HCT116 (cell line): ENCODE measurements around the gene IGFBPL1. TPM values are rescaled to one million over a fixed set of nuclear protein-coding genes. Genes with fewer than 3 reads are reported as not detected.

Experiments
- ATAC-seq: fragments of 200-7000 bp; cut with Tn5 transposase; 2 replicates; pipeline ENCODE4 v1.9.1; 2020; ENCODE audit warnings: mild to moderate bottlenecking, moderate library complexity
- BruUV-seq: library from RNA; stranded (reverse); fragments of 400-500 nt; replicated peaks from 2 replicates; lab custom pipeline; 2021; lab: Mats Ljungman, UMichigan
- CTCF ChIA-PET: fragments of 300-600 bp; sonication (Branson Sonifier 250); formaldehyde crosslinking; loops from one replicate; lab custom pipeline; 2021; ENCODE audit warnings: antibody characterized with exemption; lab: Charles Lee
- POLR2A ChIA-PET: fragments of 300-600, 350-600 bp; sonication (Branson Sonifier 250); formaldehyde crosslinking; loops from one replicate; lab custom pipeline; 2021; ENCODE audit warnings: antibody characterized with exemption; lab: Charles Lee
- RAD21 ChIA-PET, 2 experiments: fragments of 300-600 bp; sonication (Branson Sonifier 250); formaldehyde crosslinking; loops; one replicate each; lab custom pipeline; 2023; ENCODE audit warnings: low total read pairs in 2 of 2; ENCODE audit not compliant: uncharacterized antibody in 2 of 2, unreplicated experiment in 2 of 2, low non-redundant PET in 1 of 2; lab: Charles Lee
- DNase-seq: peaks from one replicate; pipeline ENCODE4 v3.0.0-alpha.2; 2010; ENCODE audit warnings: low read depth, low spot score
- H2AFZ ChIP-seq: fragments of 200-600 bp; shearing (Covaris generic), sonication (generic); 2 replicates; pipeline ENCODE4 v1.6.1; 2017; ENCODE audit warnings: low read depth, mixed run types, mixed read lengths, antibody characterized with exemption, low read length; ENCODE audit not compliant: poor library complexity, severe bottlenecking
- H3K27ac ChIP-seq: 2 replicates; pipeline ENCODE4 v1.5.1; 2012; ENCODE audit warnings: low read depth, low read length
- H3K27me3 ChIP-seq: fragments of 200-600 bp; sonication (generic); 2 replicates; pipeline ENCODE4 v1.6.1; 2016; ENCODE audit warnings: mixed run types, low read length, mixed read lengths; ENCODE audit not compliant: insufficient read depth
- H3K36me3 ChIP-seq, 2 experiments: fragments of 200-500 bp in 1 of 2; fragments of 200-600 bp in 1 of 2; sonication (Bioruptor generic) in 1 of 2; sonication (generic) in 1 of 2; 2 replicates each; pipeline versions ENCODE4 v1.5.1 to v1.6.1; 2014 to 2016; ENCODE audit warnings: low read length in 2 of 2, inconsistent platforms in 1 of 2, mixed read lengths in 1 of 2, mixed run types in 1 of 2; ENCODE audit not compliant: insufficient read depth in 2 of 2, control insufficient read depth in 1 of 2
- H3K4me1 ChIP-seq, 2 experiments: fragments of 200-600 bp in 1 of 2; sonication (generic) in 1 of 2; 2 replicates each; pipeline versions ENCODE4 v1.5.1 to v1.6.1; 2012 to 2017; ENCODE audit warnings: low read length in 2 of 2, inconsistent platforms in 1 of 2, mild to moderate bottlenecking in 1 of 2, mixed read lengths in 1 of 2, mixed run types in 1 of 2, moderate library complexity in 1 of 2; ENCODE audit not compliant: insufficient read depth in 2 of 2, control insufficient read depth in 1 of 2
- H3K4me2 ChIP-seq: fragments of 200-600 bp; sonication (generic); 2 replicates; pipeline ENCODE4 v1.6.1; 2017; ENCODE audit warnings: mixed run types, low read length, mixed read lengths
- H3K4me3 ChIP-seq, 2 experiments: fragments of 200-600 bp in 1 of 2; sonication (generic) in 1 of 2; replicated peaks in 1 of 2; 2 replicates each; pipeline ENCODE4 v1.5.1; 2011 to 2016; ENCODE audit warnings: low read length in 2 of 2, control low read depth in 1 of 2, low read depth in 1 of 2, mild to moderate bottlenecking in 1 of 2, mixed read lengths in 1 of 2, mixed run types in 1 of 2
- H3K79me2 ChIP-seq: fragments of 200-600 bp; sonication (generic); 2 replicates; pipeline ENCODE4 v1.6.1; 2017; ENCODE audit warnings: mild to moderate bottlenecking, mixed run types, low read length, moderate library complexity, mixed read lengths; ENCODE audit not compliant: insufficient read depth
- H3K9ac ChIP-seq: fragments of 200-600 bp; sonication (generic); 2 replicates; pipeline ENCODE4 v1.6.1; 2016; ENCODE audit warnings: low read length, mixed read lengths
- H3K9me2 ChIP-seq: fragments of 200-600 bp; sonication (generic), shearing (Covaris generic); 2 replicates; pipeline ENCODE4 v1.6.1; 2017; ENCODE audit warnings: mixed run types, mild to moderate bottlenecking, moderate library complexity; ENCODE audit not compliant: insufficient read depth
- H3K9me3 ChIP-seq, 2 experiments: fragments of 200-500 bp in 1 of 2; fragments of 200-600 bp in 1 of 2; sonication (Bioruptor generic) in 1 of 2; sonication (generic) in 1 of 2; 2 replicates each; pipeline ENCODE4 v1.6.1; 2014 to 2017; ENCODE audit warnings: low read length in 2 of 2, mixed read lengths in 2 of 2, inconsistent platforms in 1 of 2, low read depth in 1 of 2, mild to moderate bottlenecking in 1 of 2, mixed run types in 1 of 2, moderate library complexity in 1 of 2; ENCODE audit not compliant: control insufficient read depth in 1 of 2, insufficient read depth in 1 of 2
- H4K20me1 ChIP-seq: fragments of 200-600 bp; sonication (generic), shearing (Covaris generic); 2 replicates; pipeline ENCODE4 v1.6.1; 2017; ENCODE audit warnings: mixed run types, mild to moderate bottlenecking, moderate library complexity; ENCODE audit not compliant: insufficient read depth
- CTCF ChIP-seq, 3 experiments: fragments of 200-600 bp in 1 of 3; sonication (generic) in 1 of 3; IDR thresholded peaks in 2 of 3; conservative IDR thresholded peaks in 1 of 3; 2 replicates each; pipeline ENCODE4 v1.5.1; 2012 to 2017; ENCODE audit warnings: low read depth in 2 of 3, low read length in 2 of 3, antibody characterized with exemption in 1 of 3, borderline replicate concordance in 1 of 3, control low read depth in 1 of 3, mild to moderate bottlenecking in 1 of 3, mixed read lengths in 1 of 3, mixed run types in 1 of 3, moderate library complexity in 1 of 3; ENCODE audit not compliant: insufficient read depth in 1 of 3
- ELF1 ChIP-seq: IDR thresholded peaks from 2 replicates; pipeline ENCODE4 v1.6.1; 2012; ENCODE audit warnings: low read depth, borderline replicate concordance
- POLR2A ChIP-seq: IDR thresholded peaks from 2 replicates; pipeline ENCODE4 v1.7.0; 2011; ENCODE audit warnings: borderline replicate concordance; ENCODE audit not compliant: insufficient read depth, insufficient read length; ENCODE audit errors: extremely low read depth
- TCF7L2 ChIP-seq: IDR thresholded peaks from 2 replicates; pipeline ENCODE4 v1.7.0; 2011; ENCODE audit warnings: borderline replicate concordance, inconsistent platforms; ENCODE audit not compliant: insufficient read depth, insufficient read length; ENCODE audit errors: extremely low read depth
- ZFX ChIP-seq: fragments of 450-650 bp; IDR thresholded peaks from 2 replicates; pipeline ENCODE4 v1.6.1; 2017
- intact Hi-C: fragments of 100-400 bp; cut with micrococcal nuclease; formaldehyde crosslinking; loops from 2 replicates; pipeline ENCODE4 v1.10.0; 2022
- total RNA-seq: library from RNA; stranded (reverse); gene quantifications from one replicate; pipeline ENCODE4 v1.2.1, GENCODE V29; 2021; ENCODE audit not compliant: unreplicated experiment

Gene IGFBPL1
- total RNA-seq, 1 experiment from 2014 or later, result not detected

GRCh38 chr9:38358390-38359296, 65.6 kb downstream of the IGFBPL1 start:
- Histone ChIP-seq H2AFZ (no peak overlapping the region), H3K4me3 (no peak overlapping the region), H3K27me3 (no peaks in the 10 kb centered on the region), H4K20me1 (no peaks in the 10 kb centered on the region), H3K9ac (no peak overlapping the region), H3K9me2 (no peaks in the 10 kb centered on the region), H3K79me2 (no peaks in the 10 kb centered on the region), H3K27ac (no peak overlapping the region), H3K4me1 (peaks cover 0 to 5% of the 10 kb centered on the region in 2 experiments; a peak in 2 of 4 replicates), H3K36me3 (no peaks in the 10 kb centered on the region), H3K4me2 (no peak overlapping the region), H3K9me3 (no peaks in the 10 kb centered on the region)
- DNase-seq, result no peak
- no TSS peak for BruUV-seq
- ChIA-PET CTCF (no interaction called here), POLR2A (interaction anchor here (0.6 kb wide), 1 partner anchor 582 kb away, joined by 6 read pairs; no protein-coding TSS in a partner anchor), RAD21 (no interaction called here)
- ATAC-seq, result no peak
- intact Hi-C loops, result no loop called here
- no peak for TF ChIP-seq TCF7L2
- TF ChIP-seq ELF1, result no peak
- no peak for TF ChIP-seq ZFX

- no peak overlapping the region for H3K4me2 ChIP-seq
- no peak overlapping the region for H3K9ac ChIP-seq
- H4K20me1 ChIP-seq, result no peaks in the 10 kb centered on the region
- CTCF ChIA-PET, result interaction anchor here (1.3 kb wide), 1 partner anchor 44 kb away, joined by 3 read pairs; no protein-coding TSS in a partner anchor
- no peaks in the 10 kb centered on the region for H3K36me3 ChIP-seq
- H3K9me3 ChIP-seq, result no peaks in the 10 kb centered on the region
- no peaks in the 10 kb centered on the region for H3K4me1 ChIP-seq
- H2AFZ ChIP-seq, result no peak overlapping the region
- TF ChIP-seq POLR2A (no peak), CTCF (IDR thresholded peaks at IDR 0.05 in 2 of 3, conservative IDR thresholded peaks at IDR 0.05 in 1 of 3; ENCODE audit: borderline replicate concordance in 1 of 3, insufficient read depth in 1 of 3, low read depth in 2 of 3, low read length in 2 of 3) (0 out of 6 replicates have a peak, but pooled peaks of 1 of the 3 experiments have one; percentile 1)
- intact Hi-C loops, result no loop called here
- no peak overlapping the region for H3K27ac ChIP-seq
- BruUV-seq, result no TSS peak
- no peaks in the 10 kb centered on the region for H3K27me3 ChIP-seq
- POLR2A ChIA-PET, result no interaction called here
- RAD21 ChIA-PET, result no interaction called here
- H3K4me3 ChIP-seq, result no peak overlapping the region
- DNase-seq (no peak), ATAC-seq (no peak)
- no peaks in the 10 kb centered on the region for H3K79me2 ChIP-seq
- H3K9me2 ChIP-seq, result no peaks in the 10 kb centered on the region
Measured at GRCh38 chr9:38357350-38358114, 66.7 kb downstream of the IGFBPL1 start.
